C4-2B (cell line): Measurements from ENCODE around the gene CSMD2.

ENCODE experiments used
- H3K27ac ChIP-seq: fragments of 450-650 bp; 2 replicates; pipeline ENCODE4 v1.5.1; 2017
- ZFX ChIP-seq: fragments of 450-650 bp; IDR thresholded peaks from 2 replicates; pipeline ENCODE4 v1.6.1; 2017
- TF ChIP-seq, protein P1 (sequence below): fragments of 450-650 bp; conservative IDR thresholded peaks from 2 replicates; pipeline ENCODE4 v1.5.1; 2017; ENCODE audit warnings: mild to moderate bottlenecking

Gene CSMD2

DNA sequence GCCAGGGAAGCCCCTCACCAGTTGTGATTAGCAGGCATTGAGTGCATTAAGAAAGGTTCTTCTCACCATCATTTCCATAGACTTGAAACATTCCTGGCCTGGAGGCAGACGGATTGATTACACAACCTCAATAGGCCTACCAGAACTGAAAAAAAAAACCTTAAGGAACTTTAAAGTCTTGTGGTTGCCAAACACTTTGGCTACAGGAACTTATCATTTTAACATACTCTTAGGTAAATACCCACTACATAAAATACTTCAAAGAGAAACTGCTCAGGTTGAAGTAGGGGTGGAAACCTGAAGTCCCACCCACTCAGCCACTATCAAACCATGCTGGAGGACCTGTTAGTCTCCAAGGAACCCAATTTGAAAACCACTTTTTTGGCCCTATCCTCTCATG lies 323.5 kb downstream of the CSMD2 start:
- TF ChIP-seq, protein P1, sequence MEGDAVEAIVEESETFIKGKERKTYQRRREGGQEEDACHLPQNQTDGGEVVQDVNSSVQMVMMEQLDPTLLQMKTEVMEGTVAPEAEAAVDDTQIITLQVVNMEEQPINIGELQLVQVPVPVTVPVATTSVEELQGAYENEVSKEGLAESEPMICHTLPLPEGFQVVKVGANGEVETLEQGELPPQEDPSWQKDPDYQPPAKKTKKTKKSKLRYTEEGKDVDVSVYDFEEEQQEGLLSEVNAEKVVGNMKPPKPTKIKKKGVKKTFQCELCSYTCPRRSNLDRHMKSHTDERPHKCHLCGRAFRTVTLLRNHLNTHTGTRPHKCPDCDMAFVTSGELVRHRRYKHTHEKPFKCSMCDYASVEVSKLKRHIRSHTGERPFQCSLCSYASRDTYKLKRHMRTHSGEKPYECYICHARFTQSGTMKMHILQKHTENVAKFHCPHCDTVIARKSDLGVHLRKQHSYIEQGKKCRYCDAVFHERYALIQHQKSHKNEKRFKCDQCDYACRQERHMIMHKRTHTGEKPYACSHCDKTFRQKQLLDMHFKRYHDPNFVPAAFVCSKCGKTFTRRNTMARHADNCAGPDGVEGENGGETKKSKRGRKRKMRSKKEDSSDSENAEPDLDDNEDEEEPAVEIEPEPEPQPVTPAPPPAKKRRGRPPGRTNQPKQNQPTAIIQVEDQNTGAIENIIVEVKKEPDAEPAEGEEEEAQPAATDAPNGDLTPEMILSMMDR: no peak
- no peak overlapping the region for H3K27ac ChIP-seq

DNA sequence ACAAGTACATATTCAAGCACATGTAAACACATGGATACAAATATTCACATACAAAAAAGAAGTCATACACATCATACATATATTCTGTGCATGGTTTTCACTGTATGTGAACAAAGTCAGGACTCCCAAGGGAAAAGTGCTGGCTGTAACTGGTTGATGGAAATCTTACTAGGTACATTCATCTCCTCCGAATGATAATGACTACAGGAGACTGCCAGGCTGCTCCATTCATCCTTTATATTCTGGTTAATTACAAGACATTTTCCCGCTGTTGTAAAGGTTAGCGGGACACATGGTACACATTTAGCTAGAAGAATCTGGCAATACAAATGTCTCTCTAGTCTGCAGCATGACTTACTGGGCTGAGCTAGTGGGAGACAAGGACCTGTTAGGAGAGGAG lies 327.4 kb downstream of the CSMD2 start:
- TF ChIP-seq, protein P1: no peak
- no peak for TF ChIP-seq ZFX
- no peak overlapping the region for H3K27ac ChIP-seq

DNA sequence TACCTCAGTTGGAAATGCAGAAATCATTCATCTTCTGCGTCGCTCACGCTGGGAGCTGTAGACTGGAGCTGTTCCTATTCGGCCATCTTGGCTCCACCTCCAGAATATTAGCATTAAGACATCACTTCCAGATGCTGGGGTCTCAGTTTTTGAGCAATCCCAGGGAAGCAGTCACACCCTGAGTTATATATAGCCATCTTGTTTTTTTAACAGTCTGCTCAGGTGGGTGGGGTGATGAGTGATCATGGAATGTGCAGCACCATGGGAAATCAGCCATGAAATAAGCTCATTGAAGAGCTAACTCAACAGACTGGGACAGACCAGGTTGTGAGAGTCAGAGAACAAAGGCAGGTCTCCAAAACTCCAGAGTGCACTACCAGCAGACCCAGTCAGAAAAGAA lies 328.1 kb downstream of the CSMD2 start:
- TF ChIP-seq, protein P1: no peak
- no peak for TF ChIP-seq ZFX
- no peak overlapping the region for H3K27ac ChIP-seq

DNA sequence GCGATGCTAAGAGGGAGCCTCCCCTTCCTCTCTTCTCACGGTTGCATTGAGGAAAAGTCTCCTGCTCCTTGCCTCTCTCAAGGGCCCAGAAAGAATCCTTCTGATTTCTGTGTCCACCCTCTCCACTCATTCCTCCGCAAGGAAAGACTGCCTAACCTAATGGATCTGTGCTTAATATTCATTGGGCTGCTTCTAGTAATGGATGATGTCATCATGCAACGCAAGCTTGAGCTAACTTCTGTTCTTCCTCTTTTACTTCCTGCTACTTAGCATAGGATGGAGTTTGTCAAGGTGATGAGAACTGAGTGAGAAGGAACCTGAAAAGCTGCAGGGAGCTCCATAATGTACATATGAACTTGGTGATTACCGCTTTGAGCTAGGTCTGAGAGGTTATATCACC lies 336.4 kb downstream of the CSMD2 start:
- TF ChIP-seq, protein P1: no peak
- TF ChIP-seq ZFX: no peak
- H3K27ac ChIP-seq: no peak overlapping the region

DNA sequence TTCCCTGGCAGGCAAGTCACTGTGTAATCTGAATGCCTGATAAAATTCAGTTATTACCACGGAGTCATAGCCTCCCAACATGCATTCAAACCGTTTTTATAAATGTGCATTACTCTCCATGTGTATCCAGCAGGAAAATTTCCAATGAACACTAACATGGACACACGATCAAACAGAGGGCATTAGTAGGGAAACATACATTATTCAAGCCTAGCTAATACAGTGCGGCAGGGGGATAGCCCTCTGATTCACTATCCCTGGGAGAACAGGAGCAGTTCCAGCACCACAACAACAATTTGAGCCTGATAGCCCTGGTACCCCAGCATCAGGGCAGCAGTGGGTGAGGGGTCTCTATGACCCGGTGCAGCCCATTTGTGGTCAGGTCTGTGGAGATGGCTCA lies 337.0 kb downstream of the CSMD2 start:
- no peak overlapping the region for H3K27ac ChIP-seq
- TF ChIP-seq ZFX: no peak
- TF ChIP-seq, protein P1: no peak

DNA sequence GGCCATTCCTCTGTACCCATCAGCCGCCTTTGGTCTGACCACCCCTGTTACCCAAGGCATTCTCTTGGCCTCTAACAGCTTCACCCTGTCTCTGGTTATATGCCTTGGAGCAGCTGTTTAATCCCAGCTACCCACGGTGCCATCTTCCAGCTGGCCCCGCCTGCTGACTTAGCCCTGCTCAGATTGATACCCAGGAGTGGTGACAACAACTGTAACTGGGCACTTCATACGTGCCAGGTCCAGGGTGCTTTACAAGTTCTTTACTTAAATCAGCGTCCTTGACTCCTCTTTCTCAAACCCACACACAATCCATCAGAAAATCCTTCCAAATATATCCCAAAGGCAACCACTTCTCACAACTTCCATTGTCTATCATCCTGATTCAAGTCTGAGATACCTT lies 338.3 kb downstream of the CSMD2 start:
- TF ChIP-seq ZFX: no peak
- TF ChIP-seq, protein P1: no peak
- H3K27ac ChIP-seq: no peak overlapping the region

DNA sequence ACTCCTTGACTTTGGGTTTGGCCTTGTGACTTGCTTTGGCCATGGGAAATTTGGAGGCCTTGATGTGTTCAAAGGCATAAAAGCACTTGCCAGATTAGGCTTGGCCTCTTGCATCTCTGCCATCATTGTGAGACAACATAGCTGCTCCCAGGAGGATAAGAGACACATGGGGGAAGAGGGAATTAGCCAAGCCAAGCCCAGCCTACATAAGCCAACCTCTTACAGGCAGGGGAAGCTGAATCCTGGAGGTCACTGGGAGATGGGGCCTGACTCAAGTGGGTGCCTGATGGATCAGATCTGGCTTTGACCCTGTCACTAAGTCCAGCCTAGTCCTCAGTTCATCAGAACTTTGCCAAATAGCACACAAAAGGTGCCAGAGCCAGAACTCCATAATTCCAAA lies 338.7 kb downstream of the CSMD2 start:
- no peak for TF ChIP-seq ZFX
- TF ChIP-seq, protein P1: no peak
- no peak overlapping the region for H3K27ac ChIP-seq
